Measurements from ENCODE around the gene SETD1A. TPM values are rescaled to one million over a fixed set of nuclear protein-coding genes. Genes with fewer than 3 reads are reported as not detected.
"Not testable (repeated sequence)": the region's sequence is repeated elsewhere in the genome, so short reads cannot be mapped to it uniquely, and the experiment has no call there.

The SETD1A gene
- total RNA-seq, 1 donor from 2014 or later: 2.6 TPM

- no peak for DNase-seq
Observed at GRCh38 chr16:30930160-30930571, 27.4 kb upstream of the SETD1A start.

GRCh38 chr16:30931068-30931650 lies 26.4 kb upstream of the SETD1A start:
- DNase-seq: no peak

- peak; percentile 77 for DNase-seq
Observed at GRCh38 chr16:30934827-30935557, 22.6 kb upstream of the SETD1A start.

GRCh38 chr16:30937692-30938091 lies 19.9 kb upstream of the SETD1A start:
- no peak for DNase-seq

GRCh38 chr16:30939571-30939970 lies 18.0 kb upstream of the SETD1A start:
- not testable (repeated sequence) for DNase-seq

- peak; percentile 84 for DNase-seq
Observed at GRCh38 chr16:30941600-30942425, 15.7 kb upstream of the SETD1A start.

- DNase-seq: no peak
Observed at GRCh38 chr16:30942426-30942806, 15.1 kb upstream of the SETD1A start.

- DNase-seq: no peak
Observed at GRCh38 chr16:30944352-30944751, 13.2 kb upstream of the SETD1A start.

- DNase-seq: no peak
Observed at GRCh38 chr16:30946671-30947540, 10.6 kb upstream of the SETD1A start.

GRCh38 chr16:30947541-30947858 lies 10.1 kb upstream of the SETD1A start:
- no peak for DNase-seq

- peak; percentile 99 for DNase-seq
Observed at GRCh38 chr16:30947859-30948666, 9.5 kb upstream of the SETD1A start.

- peak; percentile 65 for DNase-seq
Observed at GRCh38 chr16:30948667-30949649, 8.6 kb upstream of the SETD1A start, which contains the start of gene ORAI3. ORAI3 (plus strand) TSS chr16:30949068; CDS start chr16:30949290, 222 bp downstream.

GRCh38 chr16:30949650-30950515 lies 7.7 kb upstream of the SETD1A start:
- peak; percentile 71 for DNase-seq

GRCh38 chr16:30950516-30951065 lies 7.0 kb upstream of the SETD1A start:
- DNase-seq: no peak

- DNase-seq: no peak
Observed at GRCh38 chr16:30951193-30951592, 6.4 kb upstream of the SETD1A start.

- DNase-seq: no peak
Observed at GRCh38 chr16:30951750-30952149, 5.8 kb upstream of the SETD1A start.

GRCh38 chr16:30953111-30953510 lies 4.4 kb upstream of the SETD1A start:
- no peak for DNase-seq

- DNase-seq: peak; percentile 90
Observed at GRCh38 chr16:30953511-30954124, 3.9 kb upstream of the SETD1A start.

- DNase-seq: no peak
Observed at GRCh38 chr16:30954993-30955392, 2.6 kb upstream of the SETD1A start.

All from dermis blood vessel endothelial cell (primary cell).